Measurements from ENCODE around the gene GRP.

DNA sequence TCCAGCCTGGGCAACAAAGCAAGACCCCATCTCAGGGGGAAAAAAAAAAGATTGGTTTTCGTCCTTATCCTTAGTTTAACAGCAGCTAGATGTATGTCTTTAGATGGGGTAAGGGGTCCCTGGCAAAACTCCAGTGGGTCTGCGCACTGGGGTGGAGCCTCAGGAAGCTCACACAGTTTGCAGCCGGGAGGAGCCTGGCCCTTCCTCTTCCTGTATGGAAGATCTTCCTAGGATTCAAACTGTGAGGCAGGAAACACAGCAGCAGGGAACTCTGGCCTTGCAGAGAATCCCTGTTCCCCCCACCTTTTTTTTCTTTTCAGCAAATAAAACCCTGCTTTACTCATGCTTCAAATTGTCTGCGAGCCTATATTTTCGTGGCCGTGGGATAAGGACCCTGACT lies 12.5 kb upstream of the GRP start:
- TF ChIP-seq, protein P1, sequence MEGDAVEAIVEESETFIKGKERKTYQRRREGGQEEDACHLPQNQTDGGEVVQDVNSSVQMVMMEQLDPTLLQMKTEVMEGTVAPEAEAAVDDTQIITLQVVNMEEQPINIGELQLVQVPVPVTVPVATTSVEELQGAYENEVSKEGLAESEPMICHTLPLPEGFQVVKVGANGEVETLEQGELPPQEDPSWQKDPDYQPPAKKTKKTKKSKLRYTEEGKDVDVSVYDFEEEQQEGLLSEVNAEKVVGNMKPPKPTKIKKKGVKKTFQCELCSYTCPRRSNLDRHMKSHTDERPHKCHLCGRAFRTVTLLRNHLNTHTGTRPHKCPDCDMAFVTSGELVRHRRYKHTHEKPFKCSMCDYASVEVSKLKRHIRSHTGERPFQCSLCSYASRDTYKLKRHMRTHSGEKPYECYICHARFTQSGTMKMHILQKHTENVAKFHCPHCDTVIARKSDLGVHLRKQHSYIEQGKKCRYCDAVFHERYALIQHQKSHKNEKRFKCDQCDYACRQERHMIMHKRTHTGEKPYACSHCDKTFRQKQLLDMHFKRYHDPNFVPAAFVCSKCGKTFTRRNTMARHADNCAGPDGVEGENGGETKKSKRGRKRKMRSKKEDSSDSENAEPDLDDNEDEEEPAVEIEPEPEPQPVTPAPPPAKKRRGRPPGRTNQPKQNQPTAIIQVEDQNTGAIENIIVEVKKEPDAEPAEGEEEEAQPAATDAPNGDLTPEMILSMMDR (IDR thresholded peaks at IDR 0.05): no peak
- TF ChIP-seq POLR2A (IDR thresholded peaks at IDR 0.05): no peak
- TF ChIP-seq POLR2AphosphoS5 (IDR thresholded peaks at IDR 0.05): no peak
- TF ChIP-seq EP300 (IDR thresholded peaks at IDR 0.05): no peak

Measured in stomach (tissue), 4 donors.